CD4-positive, alpha-beta T cell treated with Interleukin-1 beta for 1 hour (primary cell): Measurements from ENCODE around the gene RNF123.
"Not testable (repeated sequence)": the region's sequence is repeated elsewhere in the genome, so short reads cannot be mapped to it uniquely, and the experiment has no call there.

ENCODE experiments used
- DNase-seq, 2 donors: peaks; one replicate each; pipeline ENCODE4 v3.0.0-alpha.2; 2020 to 2022

Gene RNF123

DNA sequence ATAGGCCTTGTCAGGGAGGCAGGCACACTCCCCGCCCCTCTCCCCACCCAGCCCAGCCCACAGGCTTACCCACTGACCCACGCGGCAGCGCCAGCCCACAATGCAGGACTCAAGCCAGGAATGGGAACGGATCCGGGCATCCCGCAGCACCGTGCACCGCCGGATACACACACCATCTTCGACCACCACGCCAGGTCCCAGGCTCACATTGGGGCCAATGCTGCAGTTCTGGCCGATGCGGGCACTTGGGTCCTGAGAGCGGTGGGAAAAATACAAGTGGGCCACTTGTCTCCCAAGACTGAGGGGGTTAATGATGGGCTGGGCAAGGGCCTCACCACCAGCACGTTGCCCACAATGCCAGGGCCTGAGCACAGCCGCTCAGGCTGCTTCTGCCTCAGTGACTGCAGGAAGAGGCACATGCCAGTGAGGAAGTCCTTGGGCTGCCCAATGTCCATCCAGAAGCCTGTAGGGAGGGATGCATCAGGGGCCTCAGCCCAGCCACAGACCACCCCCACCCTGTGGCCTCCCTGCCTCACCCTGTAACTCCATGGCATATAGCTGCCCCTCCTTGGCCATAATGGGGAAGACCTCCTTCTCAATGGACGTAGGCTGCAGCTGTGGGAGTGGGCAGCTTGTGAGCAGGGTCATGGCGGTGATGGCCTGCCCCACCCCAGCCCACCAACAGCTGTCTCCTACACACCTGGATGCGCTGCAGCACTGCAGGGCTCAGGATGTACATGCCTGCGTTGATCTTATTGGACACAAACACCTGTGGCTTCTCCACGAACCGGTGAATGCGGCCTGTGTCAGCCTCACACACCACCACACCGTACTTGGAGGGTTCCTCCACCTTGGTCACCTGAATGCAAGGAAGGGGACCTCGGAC lies 32.8 kb downstream of the RNF123 start:
- DNase-seq = no peak

- no peak for DNase-seq
Measured at GRCh38 chr3:49722896-49723295, 33.5 kb downstream of the RNF123 start.

GRCh38 chr3:49723296-49723627 lies 33.9 kb downstream of the RNF123 start:
- peak; percentile 65 to 68 for DNase-seq

DNA sequence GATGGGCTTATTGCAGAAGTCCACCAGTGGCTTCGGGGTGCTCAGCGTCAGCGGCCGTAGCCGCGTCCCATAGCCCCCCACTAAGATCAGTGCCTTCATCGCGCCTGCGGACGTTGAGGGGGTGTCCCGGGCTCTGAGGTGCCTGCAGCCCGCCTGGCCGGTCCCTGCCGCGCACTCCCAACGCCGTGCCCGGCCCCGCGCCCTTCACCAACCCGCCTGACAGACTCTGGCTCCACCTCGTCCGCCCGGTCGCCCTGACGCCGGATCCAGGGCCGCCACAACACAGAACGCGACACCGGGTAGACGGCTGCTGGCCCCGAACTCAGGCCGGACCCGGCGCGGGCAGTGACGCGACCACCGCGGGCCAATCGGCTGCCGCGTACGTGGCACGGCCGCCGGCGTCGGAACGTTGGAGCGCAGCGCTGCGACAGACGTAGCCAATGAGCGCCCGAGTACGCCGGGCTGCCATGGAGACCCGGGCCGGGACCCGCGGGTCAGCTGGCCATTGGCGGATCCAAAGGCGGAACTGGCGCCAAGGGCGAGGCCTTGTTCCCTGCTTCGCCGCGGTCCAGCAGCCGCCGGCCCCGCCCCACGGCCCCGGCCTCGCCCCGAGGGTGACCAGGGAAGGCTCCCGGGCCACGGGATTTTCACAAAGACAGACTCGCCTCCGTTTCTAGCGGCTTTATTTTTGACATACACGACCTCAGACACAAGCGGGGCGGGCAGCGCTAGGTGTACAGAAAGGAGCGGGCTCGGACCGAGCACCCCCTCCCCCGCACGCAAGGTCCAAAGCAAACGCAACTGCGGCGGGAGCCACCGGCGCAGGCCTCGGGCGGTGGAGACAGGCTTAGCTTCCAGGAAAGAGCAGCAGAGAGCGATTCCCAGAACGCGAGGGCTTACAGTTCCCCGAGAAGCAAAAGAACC lies 34.5 kb downstream of the RNF123 start, which contains the start of gene GMPPB:
Gene GMPPB, minus strand, starts transcription at position 324 of the 924 bp plus-strand sequence. Its CDS starts 225 bp downstream, at position 99.
- DNase-seq = peak; percentile 92 to 94

- DNase-seq = peak; percentile 58 to 79
Measured at GRCh38 chr3:49724586-49724985, 35.2 kb downstream of the RNF123 start.

- no peak for DNase-seq
Measured at GRCh38 chr3:49725906-49726681, 36.7 kb downstream of the RNF123 start.

- no peak for DNase-seq
Measured at GRCh38 chr3:49727154-49727923, 38.0 kb downstream of the RNF123 start.

- no peak for DNase-seq
Measured at GRCh38 chr3:49727924-49728361, 38.6 kb downstream of the RNF123 start.

GRCh38 chr3:49729966-49730609 lies 40.7 kb downstream of the RNF123 start:
- DNase-seq = no peak

- DNase-seq = no peak
Measured at GRCh38 chr3:49732597-49732996, 43.2 kb downstream of the RNF123 start.

DNA sequence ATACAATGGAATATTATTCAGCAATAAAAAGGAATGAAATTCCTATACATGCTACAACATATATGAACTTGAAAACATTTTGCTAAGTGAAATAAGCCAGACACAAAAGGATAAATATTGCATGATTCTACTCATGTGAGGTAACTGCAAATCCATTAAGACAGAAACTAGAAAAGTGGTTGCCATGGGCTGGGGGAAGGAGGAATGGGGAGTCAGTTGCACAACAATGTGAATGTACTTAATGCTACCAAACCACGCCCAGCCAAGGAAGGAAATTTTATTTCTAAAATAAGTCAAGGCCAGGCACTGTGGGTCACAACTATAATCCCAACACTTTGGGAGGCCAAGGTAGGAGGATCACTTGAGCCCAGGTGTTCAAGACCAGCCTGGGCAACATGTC lies 44.2 kb downstream of the RNF123 start:
- DNase-seq = no peak

DNA sequence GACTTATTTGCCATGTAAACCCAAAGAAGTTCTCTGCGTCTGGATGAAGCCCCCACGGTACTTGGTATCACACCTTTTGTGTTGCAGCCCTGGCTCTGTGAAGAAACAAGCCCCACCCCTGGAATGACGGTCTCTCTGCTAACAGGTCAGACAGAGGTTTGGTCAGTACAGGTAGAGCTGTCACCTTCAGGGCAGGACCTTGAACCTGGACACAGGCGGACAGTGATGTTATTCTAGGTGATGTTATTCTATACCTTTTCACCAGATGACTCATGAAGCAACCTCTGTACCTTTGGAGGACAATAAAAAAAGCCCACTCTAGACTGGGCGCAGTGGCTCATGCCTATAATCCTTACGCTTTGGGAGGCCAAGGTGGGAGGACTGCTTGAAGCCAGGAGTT lies 45.4 kb downstream of the RNF123 start:
- DNase-seq = no peak

GRCh38 chr3:49738067-49738713 lies 48.8 kb downstream of the RNF123 start:
- no peak for DNase-seq

DNA sequence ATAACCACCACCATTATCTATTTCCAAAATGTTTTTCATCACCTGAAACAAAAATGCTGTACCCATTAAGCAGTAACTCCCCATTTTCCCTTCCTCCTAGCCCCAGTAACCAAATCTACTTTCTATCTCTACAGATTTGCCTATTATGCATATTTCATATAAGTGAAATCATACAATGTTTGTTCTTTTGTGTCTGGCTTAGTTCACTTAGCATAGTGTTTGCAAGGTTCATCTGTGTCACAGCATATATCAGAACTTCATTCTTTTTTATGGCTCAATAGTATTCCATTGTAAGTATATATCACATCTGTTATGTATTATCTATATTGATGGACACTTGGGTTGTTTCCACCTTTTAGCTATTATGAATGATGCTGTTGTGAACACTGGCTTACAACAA lies 51.1 kb downstream of the RNF123 start:
- no peak for DNase-seq

DNA sequence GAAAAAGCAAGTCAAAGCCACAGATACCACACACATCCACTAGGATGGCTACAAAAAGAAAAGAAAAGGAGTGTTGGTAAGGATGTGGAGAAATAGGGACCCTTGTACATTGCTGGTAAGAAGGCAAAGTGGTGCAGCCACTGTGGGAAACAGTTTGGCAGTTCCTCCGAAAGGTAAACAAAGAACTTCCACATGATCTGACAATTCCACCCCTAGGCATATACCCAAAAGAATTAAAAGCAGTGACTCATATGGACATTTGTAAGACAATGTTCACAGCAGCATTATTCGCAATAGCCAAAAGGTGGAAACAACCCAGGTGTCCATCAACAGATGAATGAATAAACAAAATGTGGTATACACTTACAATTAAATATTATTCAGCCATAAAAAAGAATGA lies 56.6 kb downstream of the RNF123 start:
- no peak for DNase-seq

GRCh38 chr3:49747792-49748480 lies 58.6 kb downstream of the RNF123 start:
- DNase-seq = no peak

DNA sequence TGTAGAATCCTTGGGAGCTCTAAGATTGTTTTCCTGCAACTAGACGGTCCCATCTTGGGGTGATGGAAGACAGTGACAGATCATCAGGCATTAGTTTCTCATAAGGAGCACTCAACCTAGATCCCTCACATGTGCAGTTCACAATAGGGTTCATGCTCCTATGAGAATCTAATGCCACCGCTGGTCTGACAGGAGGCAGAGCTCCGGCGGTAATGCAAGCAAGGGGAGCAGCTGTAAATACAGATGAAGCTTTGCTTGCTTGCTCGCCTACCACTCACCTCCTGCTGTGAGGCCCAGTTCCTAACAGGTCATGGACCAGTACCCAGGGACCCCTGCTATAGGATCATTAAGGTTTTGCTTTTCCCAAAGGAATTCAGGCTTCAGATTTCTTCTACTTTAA lies 59.5 kb downstream of the RNF123 start:
- DNase-seq = not testable (repeated sequence)

DNA sequence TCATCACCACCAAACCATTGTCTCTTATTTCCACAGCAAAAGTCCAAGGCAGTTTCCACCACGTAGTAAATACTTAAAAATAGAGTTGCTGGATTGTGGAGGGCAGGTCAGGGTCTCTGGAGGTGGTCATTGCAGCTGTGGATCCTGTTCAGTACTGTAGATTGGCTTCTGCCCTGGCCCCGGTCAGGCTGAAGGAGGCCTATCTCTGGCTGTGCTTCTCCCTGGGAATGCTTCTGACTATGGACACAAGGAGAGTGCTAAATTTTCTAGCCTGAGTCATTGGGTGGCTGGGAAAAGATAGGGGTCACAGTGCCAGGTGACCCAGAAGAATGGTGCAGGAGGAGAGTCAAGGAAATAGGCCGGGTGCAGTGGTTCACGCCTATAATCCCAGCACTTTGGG lies 60.7 kb downstream of the RNF123 start:
- DNase-seq = no peak

DNA sequence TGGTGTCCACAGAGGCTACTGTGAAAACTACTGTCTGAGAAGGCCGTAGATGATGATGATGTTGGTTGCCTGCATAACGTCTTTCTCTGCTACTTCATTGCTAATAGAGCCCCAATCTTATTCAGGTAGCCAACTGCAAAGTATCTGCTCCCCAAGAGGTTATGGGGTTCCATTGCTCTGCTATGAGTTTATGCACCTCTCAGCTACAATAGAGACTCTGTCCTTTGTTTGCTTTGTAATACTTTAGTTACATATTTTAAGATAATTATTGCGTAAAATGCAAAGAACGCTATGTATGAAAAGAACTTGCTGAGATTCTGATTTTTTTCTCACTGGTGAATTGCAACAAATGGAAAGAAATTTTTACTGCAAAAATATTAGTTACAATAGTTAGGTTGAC lies 62.1 kb downstream of the RNF123 start:
- no peak for DNase-seq

DNA sequence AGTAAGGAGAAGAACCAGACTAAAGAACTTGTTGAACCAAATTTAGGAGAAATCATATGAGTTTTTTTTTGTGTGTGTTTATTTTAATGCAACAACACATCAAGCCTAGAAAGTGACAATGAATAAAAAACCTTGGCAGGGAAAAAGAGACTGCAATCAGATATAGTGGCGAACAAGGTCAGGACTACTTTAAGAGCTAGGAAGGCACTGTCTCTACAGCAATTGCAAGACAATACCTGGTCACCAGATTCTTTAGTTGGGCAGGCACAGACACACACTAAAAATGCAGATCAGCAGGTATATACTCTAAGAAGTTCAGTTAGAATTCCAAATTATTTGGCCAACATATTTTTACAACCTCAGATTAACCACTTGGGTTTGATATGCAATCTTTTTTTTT lies 65.2 kb downstream of the RNF123 start:
- no peak for DNase-seq
